ENCODE measurements around the gene FTO. TPM values are rescaled to one million over a fixed set of nuclear protein-coding genes. Genes with fewer than 3 reads are reported as not detected.

The FTO gene
- total and polyA plus RNA-seq, 2 of the 8 experiments (the other 6 are each of a cell fraction or from before 2014, with no cell fraction given): 34.5 to 59.8 TPM

DNA sequence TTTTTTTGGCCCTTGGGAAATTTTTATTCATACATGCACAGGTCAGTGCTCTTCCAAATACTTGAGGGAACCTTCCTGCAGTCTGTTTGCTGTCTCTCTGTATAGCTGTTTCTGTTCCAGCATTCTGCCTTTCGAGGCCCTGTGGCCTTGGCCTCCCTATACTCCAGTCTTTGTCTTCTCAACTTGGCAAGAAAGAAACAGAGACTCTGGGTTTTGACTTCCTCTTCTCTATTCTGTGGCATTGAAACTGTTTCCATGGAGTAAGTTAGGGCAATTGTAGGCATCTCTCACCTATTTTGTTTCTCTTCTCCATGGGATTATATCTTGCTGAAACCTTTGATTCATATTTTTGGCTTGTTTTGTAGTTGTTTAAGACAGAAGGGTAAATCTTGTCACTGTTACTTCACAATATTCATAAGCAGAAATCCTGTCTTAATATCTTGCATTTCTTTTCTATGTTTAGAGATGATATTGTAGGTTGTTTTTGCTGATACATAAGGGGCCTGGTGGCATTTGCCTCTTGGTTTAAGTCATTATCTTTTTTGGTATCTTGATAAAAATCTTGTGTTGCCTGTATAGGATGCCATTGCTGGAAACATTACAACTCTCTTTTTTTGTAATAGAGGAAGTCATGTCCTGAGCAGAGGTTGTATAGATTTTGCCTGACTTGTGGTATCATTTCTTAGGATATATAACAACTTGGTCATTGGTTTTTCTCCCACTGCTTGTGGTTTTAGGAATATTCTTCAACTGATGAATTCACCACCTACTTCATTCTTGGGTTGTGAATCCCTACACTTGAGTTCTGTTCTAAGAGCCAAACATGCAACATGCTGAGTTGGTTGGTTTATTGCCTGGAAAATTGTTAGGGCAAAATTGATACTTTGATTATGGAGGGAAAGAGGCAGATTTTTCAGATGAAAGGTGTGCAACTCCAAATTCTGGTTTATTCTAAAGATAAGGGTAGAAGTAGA is 168.6 kb downstream of the FTO start:
- no peak overlapping the region for H3K18ac ChIP-seq (ENCODE audit: extremely low read depth, low read length)
- H3K4ac ChIP-seq (replicated peaks; ENCODE audit: insufficient read length, low read depth, low read length): no peak overlapping the region
- H3K56ac ChIP-seq (replicated peaks; ENCODE audit: insufficient read length, low read depth, low read length): no peak overlapping the region
- DNase-seq (ENCODE audit: low read depth in 1 of 2, low spot score in 2 of 2) (no peak), FAIRE-seq (no peak)
- H2BK120ac ChIP-seq (replicated peaks; ENCODE audit: low read depth, low read length): no peak overlapping the region
- H3K9ac ChIP-seq (replicated peaks in 1 of 4; ENCODE audit: extremely low read depth in 1 of 4, low read depth in 3 of 4, low read length in 3 of 4): no peak overlapping the region
- H2BK5ac ChIP-seq (ENCODE audit: low read depth, low read length): no peak overlapping the region
- no peak overlapping the region for H3K4me3 ChIP-seq (ENCODE audit: extremely low read depth in 1 of 4, insufficient read depth in 2 of 4, low read depth in 3 of 4, low read length in 4 of 4)
- no peaks in the 10 kb centered on the region for H3K27me3 ChIP-seq (replicated peaks in 1 of 4; ENCODE audit: control insufficient read depth in 3 of 4, extremely low read depth in 1 of 4, insufficient read depth in 3 of 4, low read length in 3 of 4)
- no peak overlapping the region for H2AK5ac ChIP-seq (ENCODE audit: low read depth, low read length)
- no peaks in the 10 kb centered on the region for H3K4me1 ChIP-seq (replicated peaks in 1 of 4; ENCODE audit: control insufficient read depth in 3 of 4, insufficient read depth in 4 of 4, low read length in 3 of 4)
- whole genome bisulfite sequencing, 2 experiments (ENCODE audit: extremely low coverage in 1 of 2, insufficient coverage in 1 of 2, insufficient read length in 1 of 2, insufficient replicate concordance in 2 of 2, low coverage in 1 of 2, low lambda C conversion rate in 2 of 2, missing lambda C conversion rate in 1 of 2): 100% methylated on average over 1 of the region's 1 CpG; no CpG with 5 or more reads in 1 of the 2 experiments
- H2BK20ac ChIP-seq (ENCODE audit: low read length): no peak overlapping the region
- H4K91ac ChIP-seq (replicated peaks; ENCODE audit: insufficient read length, low read length): no peak overlapping the region
- no peak overlapping the region for H3K23ac ChIP-seq (ENCODE audit: insufficient read length)
- no peak overlapping the region for H3K14ac ChIP-seq (ENCODE audit: insufficient read length)
- no peaks in the 10 kb centered on the region for H3K79me1 ChIP-seq (ENCODE audit: low read depth, low read length)
- ChIA-PET CTCF (ENCODE audit: partially characterized antibody) (no interaction called here), POLR2A (ENCODE audit: partially characterized antibody) (no interaction called here)
- H4K20me1 ChIP-seq (replicated peaks in 1 of 2; ENCODE audit: control insufficient read depth in 1 of 2, insufficient read depth in 2 of 2, low read length in 2 of 2): no peaks in the 10 kb centered on the region
- H4K5ac ChIP-seq (ENCODE audit: insufficient read length, low read depth, low read length): no peak overlapping the region
- H3K9me3 ChIP-seq (ENCODE audit: insufficient read depth in 2 of 2, low read depth in 1 of 2, low read length in 1 of 2): 0 out of 4 replicates have a peak, but pooled peaks cover 0 to 2% of the 10 kb centered on the region in 2 experiments
- H2AFZ ChIP-seq (ENCODE audit: low read length): no peak overlapping the region
- no peak overlapping the region for H2BK15ac ChIP-seq (ENCODE audit: low read length)
- H2BK12ac ChIP-seq (ENCODE audit: low read depth, low read length): no peak overlapping the region
- H3K36me3 ChIP-seq (ENCODE audit: control insufficient read depth in 2 of 4, insufficient read depth in 4 of 4, low read length in 3 of 4): no peaks in the 10 kb centered on the region
- no peak overlapping the region for H3K4me2 ChIP-seq (ENCODE audit: insufficient read depth in 1 of 2, low read depth in 2 of 2, low read length in 2 of 2)
- H3K79me2 ChIP-seq (ENCODE audit: control insufficient read depth in 1 of 2, insufficient read depth in 2 of 2, low read length in 2 of 2): no peaks in the 10 kb centered on the region
- H3K23me2 ChIP-seq (ENCODE audit: low read depth, low read length): no peaks in the 10 kb centered on the region
- no peak overlapping the region for H4K8ac ChIP-seq (ENCODE audit: extremely low read depth, insufficient read depth, low read length)
- no peak overlapping the region for H3K27ac ChIP-seq (ENCODE audit: low read depth, low read length)
- TF ChIP-seq CEBPB (IDR thresholded peaks at IDR 0.05; ENCODE audit: low read depth, low read length) (no peak), TCF12 (IDR thresholded peaks at IDR 0.05; ENCODE audit: low read depth, low read length) (no peak), SP2 (IDR thresholded peaks at IDR 0.05; ENCODE audit: low read length) (no peak), SP4 (IDR thresholded peaks at IDR 0.05; ENCODE audit: low read length) (no peak), KDM4A (IDR thresholded peaks at IDR 0.05; ENCODE audit: low read depth, low read length, severe bottlenecking) (no peak), ATF3 (IDR thresholded peaks at IDR 0.05; ENCODE audit: insufficient read depth, low read depth, low read length) (no peak)

All from H1 (cell line).